ENCODE measurements around the gene FGD3. TPM values are rescaled to one million over a fixed set of nuclear protein-coding genes. Genes with fewer than 3 reads are reported as not detected.

FGD3 gene
- total RNA-seq, 2 donors from 2014 or later: 9.9 to 13.7 TPM

- TF ChIP-seq CTCF (IDR thresholded peaks at IDR 0.05): no peak
- Histone ChIP-seq H3K4me1 (ENCODE audit: control insufficient read depth in 1 of 2, low read depth in 2 of 2) (peaks cover 35 to 61% of the 10 kb centered on the region in 2 donors), H3K36me3 (no peaks in the 10 kb centered on the region), H3K9me3 (no peaks in the 10 kb centered on the region), H3K27me3 (replicated peaks; ENCODE audit: insufficient read depth) (no peaks in the 10 kb centered on the region), H3K4me3 (peak overlapping the region; percentile 86), H3K27ac (peak overlapping the region; percentile 81 to 93)
- no peak for ATAC-seq (ENCODE audit: insufficient number of reproducible peaks, low FRiP score, low read depth)
- DNase-seq (ENCODE audit: low spot score): no peak
Measured at GRCh38 chr9:93057703-93058354, 110.5 kb downstream of the FGD3 start.

- H3K4me3 ChIP-seq: peak within 1 kb of the TSS; percentile 86
- no peaks in the 10 kb centered on the region for H3K36me3 ChIP-seq
- TF ChIP-seq CTCF (IDR thresholded peaks at IDR 0.05): no peak
- no peaks in the 10 kb centered on the region for H3K27me3 ChIP-seq (replicated peaks; ENCODE audit: insufficient read depth)
- no peaks in the 10 kb centered on the region for H3K9me3 ChIP-seq
- ATAC-seq (ENCODE audit: insufficient number of reproducible peaks, low FRiP score, low read depth): peak; percentile 22
- H3K27ac ChIP-seq: peak within 1 kb of the TSS; percentile 81 to 93
- peaks cover 35 to 55% of the 10 kb centered on the region in 2 donors for H3K4me1 ChIP-seq (ENCODE audit: control insufficient read depth in 1 of 2, low read depth in 2 of 2)
- DNase-seq (ENCODE audit: low spot score): no peak
Measured at GRCh38 chr9:93058355-93059010, 111.2 kb downstream of the FGD3 start, which contains the start of gene SUSD3. Gene SUSD3, plus strand, starts transcription at chr9:93058701. Its CDS starts 42 bp downstream, at chr9:93058743.

GRCh38 chr9:93059011-93059714 is 111.8 kb downstream of the FGD3 start:
- no peak for ATAC-seq (ENCODE audit: insufficient number of reproducible peaks, low FRiP score, low read depth)
- H3K9me3 ChIP-seq: no peaks in the 10 kb centered on the region
- no peak for TF ChIP-seq CTCF (IDR thresholded peaks at IDR 0.05)
- no peaks in the 10 kb centered on the region for H3K27me3 ChIP-seq (replicated peaks; ENCODE audit: insufficient read depth)
- H3K36me3 ChIP-seq: no peaks in the 10 kb centered on the region
- H3K27ac ChIP-seq: peak overlapping the region; percentile 81 to 93
- peak overlapping the region; percentile 86 for H3K4me3 ChIP-seq
- no peak for DNase-seq (ENCODE audit: low spot score)
- H3K4me1 ChIP-seq (ENCODE audit: control insufficient read depth in 1 of 2, low read depth in 2 of 2): peaks cover 29 to 53% of the 10 kb centered on the region in 2 donors

- TF ChIP-seq CTCF (IDR thresholded peaks at IDR 0.05): no peak
- Histone ChIP-seq H3K27ac (peak overlapping the region; percentile 51 to 65), H3K9me3 (no peaks in the 10 kb centered on the region), H3K4me3 (peak overlapping the region; percentile 86), H3K4me1 (ENCODE audit: control insufficient read depth in 1 of 2, low read depth in 2 of 2) (peaks cover 30 to 53% of the 10 kb centered on the region in 2 donors), H3K36me3 (no peaks in the 10 kb centered on the region), H3K27me3 (replicated peaks; ENCODE audit: insufficient read depth) (no peaks in the 10 kb centered on the region)
- ATAC-seq (ENCODE audit: insufficient number of reproducible peaks, low FRiP score, low read depth) (no peak), DNase-seq (ENCODE audit: low spot score) (no peak)
Measured at GRCh38 chr9:93059715-93060578, 112.6 kb downstream of the FGD3 start.

Data from thoracic aorta (tissue), 2 donors.